Measurements from ENCODE around the gene CADPS2. TPM values are rescaled to one million over a fixed set of nuclear protein-coding genes. Genes with fewer than 3 reads are reported as not detected.

Gene CADPS2
- total and polyA plus RNA-seq, 2 donors (not counting 3 experiments of a cell fraction or from before 2014, with no cell fraction given): 9.5 to 22.6 TPM

DNA sequence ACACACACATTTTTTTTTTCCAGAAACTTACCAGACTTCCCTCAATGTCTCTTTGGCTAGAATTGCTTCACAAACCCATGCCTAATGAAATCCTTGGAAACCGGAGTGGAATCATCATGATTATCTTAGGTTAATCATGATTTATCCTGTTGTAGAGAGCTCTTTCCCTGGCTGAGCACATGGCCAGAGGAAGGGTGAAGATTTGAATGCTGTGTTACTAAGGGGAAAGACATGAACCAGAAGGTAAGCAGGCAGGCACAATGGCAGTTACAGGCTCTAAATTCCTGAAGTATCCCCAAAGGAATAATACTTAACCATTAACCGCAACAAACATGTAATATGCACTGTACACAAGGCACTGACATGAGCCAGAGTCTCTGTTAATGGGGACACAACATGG is 179.4 kb downstream of the CADPS2 start:
- ChIA-PET POLR2A (no interaction called here), CTCF (interaction anchor here (0.6 kb wide), 1 partner anchor 20 kb away, joined by 3 read pairs; no protein-coding TSS in a partner anchor)
- no peaks in the 10 kb centered on the region for H3K79me2 ChIP-seq (ENCODE audit: control insufficient read depth, insufficient read depth, low read length)
- no peaks in the 10 kb centered on the region for H3K36me3 ChIP-seq (ENCODE audit: control insufficient read depth in 2 of 2, extremely low read depth in 1 of 2, insufficient read depth in 2 of 2, low read length in 2 of 2)
- TF ChIP-seq MYC (IDR thresholded peaks at IDR 0.05; ENCODE audit: low read depth, low read length): no peak
- no peak for TF ChIP-seq POLR2AphosphoS5 (IDR thresholded peaks at IDR 0.05; ENCODE audit: insufficient read depth, low read depth, low read length)
- TF ChIP-seq EZH2 (IDR thresholded peaks at IDR 0.05; ENCODE audit: borderline replicate concordance, low read depth, low read length, severe bottlenecking): no peak
- no peak for TF ChIP-seq JUN (IDR thresholded peaks at IDR 0.05; ENCODE audit: borderline replicate concordance, insufficient read depth, insufficient read length, low read depth)
- TF ChIP-seq, protein P1, sequence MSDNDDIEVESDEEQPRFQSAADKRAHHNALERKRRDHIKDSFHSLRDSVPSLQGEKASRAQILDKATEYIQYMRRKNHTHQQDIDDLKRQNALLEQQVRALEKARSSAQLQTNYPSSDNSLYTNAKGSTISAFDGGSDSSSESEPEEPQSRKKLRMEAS (IDR thresholded peaks at IDR 0.05; ENCODE audit: insufficient read depth, insufficient read length): no peak
- TF ChIP-seq FOS (IDR thresholded peaks at IDR 0.05; ENCODE audit: borderline replicate concordance, insufficient read depth, low read length): no peak
- TF ChIP-seq, protein P2, sequence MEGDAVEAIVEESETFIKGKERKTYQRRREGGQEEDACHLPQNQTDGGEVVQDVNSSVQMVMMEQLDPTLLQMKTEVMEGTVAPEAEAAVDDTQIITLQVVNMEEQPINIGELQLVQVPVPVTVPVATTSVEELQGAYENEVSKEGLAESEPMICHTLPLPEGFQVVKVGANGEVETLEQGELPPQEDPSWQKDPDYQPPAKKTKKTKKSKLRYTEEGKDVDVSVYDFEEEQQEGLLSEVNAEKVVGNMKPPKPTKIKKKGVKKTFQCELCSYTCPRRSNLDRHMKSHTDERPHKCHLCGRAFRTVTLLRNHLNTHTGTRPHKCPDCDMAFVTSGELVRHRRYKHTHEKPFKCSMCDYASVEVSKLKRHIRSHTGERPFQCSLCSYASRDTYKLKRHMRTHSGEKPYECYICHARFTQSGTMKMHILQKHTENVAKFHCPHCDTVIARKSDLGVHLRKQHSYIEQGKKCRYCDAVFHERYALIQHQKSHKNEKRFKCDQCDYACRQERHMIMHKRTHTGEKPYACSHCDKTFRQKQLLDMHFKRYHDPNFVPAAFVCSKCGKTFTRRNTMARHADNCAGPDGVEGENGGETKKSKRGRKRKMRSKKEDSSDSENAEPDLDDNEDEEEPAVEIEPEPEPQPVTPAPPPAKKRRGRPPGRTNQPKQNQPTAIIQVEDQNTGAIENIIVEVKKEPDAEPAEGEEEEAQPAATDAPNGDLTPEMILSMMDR (IDR thresholded peaks at IDR 0.05; ENCODE audit: extremely low read depth in 1 of 2, insufficient read depth in 1 of 2, low read depth in 1 of 2, low read length in 2 of 2): no peak
- no peak for TF ChIP-seq GATA2 (IDR thresholded peaks at IDR 0.05; ENCODE audit: insufficient read depth, insufficient read length, low read depth, low read length)
- no peak for TF ChIP-seq POLR2A (IDR thresholded peaks at IDR 0.05; ENCODE audit: low read depth, low read length)
- FAIRE-seq: no peak
- no TSS peak for BruUV-seq (replicated peaks)
- no peak overlapping the region for H3K9ac ChIP-seq (replicated peaks; ENCODE audit: extremely low read depth, insufficient read depth, low read length)
- H3K27me3 ChIP-seq (ENCODE audit: control insufficient read depth in 2 of 2, insufficient read depth in 2 of 2, low read length in 2 of 2): no peaks in the 10 kb centered on the region
- H4K20me1 ChIP-seq (replicated peaks; ENCODE audit: control insufficient read depth, extremely low read depth, insufficient read depth, low read length): no peaks in the 10 kb centered on the region
- dilution Hi-C loops (cut with MboI; ENCODE audit: extremely low pct_ligation_motif_present, low sequenced_read_pairs) (no loop called here), intact Hi-C loops (cut with micrococcal nuclease) (no loop called here)
- H3K4me1 ChIP-seq (ENCODE audit: control insufficient read depth, extremely low read depth, insufficient read depth, low read length): no peaks in the 10 kb centered on the region
- DNase-seq (ENCODE audit: low read depth, low spot score): no peak
- H2AFZ ChIP-seq (ENCODE audit: low read depth, low read length): no peak overlapping the region
- H3K4me3 ChIP-seq (replicated peaks in 1 of 3; ENCODE audit: insufficient read depth in 1 of 3, low read depth in 1 of 3, low read length in 3 of 3): no peak overlapping the region
- H3K9me3 ChIP-seq (replicated peaks; ENCODE audit: control insufficient read depth, insufficient read depth, low read length): no peaks in the 10 kb centered on the region
- no peak overlapping the region for H3K27ac ChIP-seq (ENCODE audit: insufficient read depth, low read depth, low read length)
- H3K4me2 ChIP-seq (ENCODE audit: insufficient read depth, low read length): no peak overlapping the region
- H3K9me1 ChIP-seq (replicated peaks; ENCODE audit: control insufficient read depth, extremely low read depth, insufficient read depth, low read length): no peaks in the 10 kb centered on the region
